Measurements from ENCODE around the gene PARD6G. TPM values are rescaled to one million over a fixed set of nuclear protein-coding genes. Genes with fewer than 3 reads are reported as not detected.

The PARD6G gene
- total RNA-seq, 1 donor from 2014 or later = 0.05 TPM

- intact Hi-C loops (cut with micrococcal nuclease) = no loop called here
Observed at GRCh38 chr18:80218341-80219227, 28.7 kb downstream of the PARD6G start.

- intact Hi-C loops (cut with micrococcal nuclease) = no loop called here
Observed at GRCh38 chr18:80213182-80213581, 34.1 kb downstream of the PARD6G start.

- intact Hi-C loops (cut with micrococcal nuclease) = no loop called here
Observed at GRCh38 chr18:80210312-80211083, 36.8 kb downstream of the PARD6G start.

- intact Hi-C loops (cut with micrococcal nuclease) = no loop called here
Observed at GRCh38 chr18:80208620-80209019, 38.7 kb downstream of the PARD6G start.

- intact Hi-C loops (cut with micrococcal nuclease) = no loop called here
Observed at GRCh38 chr18:80205294-80205693, 42.0 kb downstream of the PARD6G start.

- intact Hi-C loops (cut with micrococcal nuclease) = no loop called here
Observed at GRCh38 chr18:80204142-80204541, 43.2 kb downstream of the PARD6G start.

GRCh38 chr18:80203249-80203648, 44.1 kb downstream of the PARD6G start:
- intact Hi-C loops (cut with micrococcal nuclease) = no loop called here

GRCh38 chr18:80202264-80202998, 44.9 kb downstream of the PARD6G start:
- intact Hi-C loops (cut with micrococcal nuclease) = no loop called here

- intact Hi-C loops (cut with micrococcal nuclease) = no loop called here
Observed at GRCh38 chr18:80201739-80202138, 45.6 kb downstream of the PARD6G start.

GRCh38 chr18:80200932-80201672, 46.2 kb downstream of the PARD6G start:
- intact Hi-C loops (cut with micrococcal nuclease) = no loop called here

GRCh38 chr18:80200171-80200931, 47.0 kb downstream of the PARD6G start:
- intact Hi-C loops (cut with micrococcal nuclease) = no loop called here

GRCh38 chr18:80198994-80199748, 48.1 kb downstream of the PARD6G start:
- intact Hi-C loops (cut with micrococcal nuclease) = no loop called here

- intact Hi-C loops (cut with micrococcal nuclease) = no loop called here
Observed at GRCh38 chr18:80198391-80198790, 48.9 kb downstream of the PARD6G start.

- intact Hi-C loops (cut with micrococcal nuclease) = no loop called here
Observed at GRCh38 chr18:80197528-80197927, 49.8 kb downstream of the PARD6G start.

- intact Hi-C loops (cut with micrococcal nuclease) = no loop called here
Observed at GRCh38 chr18:80196528-80197320, 50.6 kb downstream of the PARD6G start.

- intact Hi-C loops (cut with micrococcal nuclease) = no loop called here
Observed at GRCh38 chr18:80194874-80195570, 52.3 kb downstream of the PARD6G start.

GRCh38 chr18:80193701-80194100, 53.6 kb downstream of the PARD6G start:
- intact Hi-C loops (cut with micrococcal nuclease) = no loop called here
